HepG2 (cell line): ENCODE measurements around the gene CCDC80. TPM values are rescaled to one million over a fixed set of nuclear protein-coding genes. Genes with fewer than 3 reads are reported as not detected.

ENCODE experiments used
- ATAC-seq: fragments of 200-7000 bp; cut with Tn5 transposase; 3 replicates; pipeline ENCODE4 v1.9.1; 2020; ENCODE audit warnings: mild to moderate bottlenecking, moderate library complexity
- BruUV-seq: library from RNA; stranded (reverse); fragments of 400-500 nt; replicated peaks from 2 replicates; lab custom pipeline; 2021; lab: Mats Ljungman, UMichigan
- CTCF ChIA-PET: fragments of 300-600 bp; formaldehyde crosslinking; extraction: SDS; loops from one replicate; lab custom pipeline; 2021; ENCODE audit warnings: low total read pairs, inconsistent platforms, low intra/inter-chr PET ratio; lab: Yijun Ruan, JAX
- POLR2A ChIA-PET: fragments of 350-600 bp; sonication (Branson Sonifier 250); formaldehyde crosslinking; loops from one replicate; lab custom pipeline; 2020; ENCODE audit warnings: antibody characterized with exemption, inconsistent platforms; lab: Yijun Ruan, JAX
- DNase-seq: peaks from one replicate; pipeline ENCODE4 v3.0.0-alpha.2; 2015; ENCODE audit warnings: low spot score
- FAIRE-seq: peaks from 3 replicates; lab custom pipeline; 2011; peaks lifted over from hg19 to GRCh38; lab: Jason Lieb, UNC
- H2AFZ ChIP-seq: one replicate; pipeline ENCODE4 v1.6.1; 2011; ENCODE audit warnings: low read length, inconsistent platforms
- H3K27ac ChIP-seq: fragments of 300-600 bp; 3 replicates; pipeline ENCODE4 v1.8.0; 2011; ENCODE audit warnings: mixed run types, mild to moderate bottlenecking, mixed read lengths, low read length, inconsistent platforms; ENCODE audit not compliant: insufficient read depth; ENCODE audit errors: extremely low read length
- H3K27me3 ChIP-seq, 2 experiments: fragments of 200-600 bp in 1 of 2; 2 replicates in 1 of 2; 3 replicates in 1 of 2; pipeline versions ENCODE4 v1.6.0 to v1.8.0; 2011; ENCODE audit warnings: low read length in 2 of 2, mild to moderate bottlenecking in 2 of 2, moderate library complexity in 2 of 2, inconsistent platforms in 1 of 2; ENCODE audit not compliant: insufficient read depth in 2 of 2, control insufficient read depth in 1 of 2
- H3K36me3 ChIP-seq, 2 experiments: fragments of 200-600 bp in 1 of 2; replicated peaks in 1 of 2; 2 replicates in 1 of 2; 3 replicates in 1 of 2; pipeline versions ENCODE4 v1.5.1 to v1.8.0; 2011; ENCODE audit warnings: low read length in 2 of 2, inconsistent platforms in 1 of 2; ENCODE audit not compliant: insufficient read depth in 2 of 2, control insufficient read depth in 1 of 2
- H3K4me1 ChIP-seq: 2 replicates; pipeline ENCODE4 v1.5.1; 2012; ENCODE audit warnings: low read length, inconsistent platforms; ENCODE audit not compliant: insufficient read depth
- H3K4me2 ChIP-seq: 2 replicates; pipeline ENCODE4 v1.6.0; 2011; ENCODE audit warnings: low read depth, low read length, inconsistent platforms
- H3K4me3 ChIP-seq, 3 experiments: fragments of 200-600 bp in 1 of 3; sonication (generic), shearing (Covaris generic) in 1 of 3; replicated peaks in 1 of 3; 2 replicates each; pipeline ENCODE4 v1.5.1; 2011 to 2016; ENCODE audit warnings: low read length in 3 of 3, inconsistent platforms in 2 of 3, low read depth in 2 of 3, mild to moderate bottlenecking in 2 of 3, control low read depth in 1 of 3, mixed read lengths in 1 of 3; ENCODE audit not compliant: insufficient read depth in 1 of 3
- H3K79me2 ChIP-seq: one replicate; pipeline ENCODE4 v1.6.1; 2011; ENCODE audit warnings: low read length, inconsistent platforms; ENCODE audit not compliant: insufficient read depth
- H3K9ac ChIP-seq: 2 replicates; pipeline ENCODE4 v1.6.0; 2011; ENCODE audit warnings: mild to moderate bottlenecking, low read depth, low read length, inconsistent platforms; ENCODE audit not compliant: insufficient read depth
- H3K9me3 ChIP-seq: 2 replicates; pipeline ENCODE4 v1.5.1; 2012; ENCODE audit warnings: mild to moderate bottlenecking, low read length
- H4K20me1 ChIP-seq: 2 replicates; pipeline ENCODE4 v1.6.0; 2011; ENCODE audit warnings: inconsistent platforms, mild to moderate bottlenecking, low read length, moderate library complexity; ENCODE audit not compliant: insufficient read depth
- FOXA1 ChIP-seq, 2 experiments: fragments of 450-650 bp in 1 of 2; sonication (generic) in 1 of 2; formaldehyde crosslinking in 1 of 2; IDR thresholded peaks; 2 replicates each; pipeline versions ENCODE4 v1.4.0 to v1.6.1; 2016 to 2020; ENCODE audit warnings: missing genetic modification reagents in 1 of 2
- FOXA3 ChIP-seq: IDR thresholded peaks from 2 replicates; pipeline ENCODE4 v1.6.1; 2016; ENCODE audit warnings: missing genetic modification reagents, missing compliant biosample characterization
- GPN1 ChIP-seq: sonication (generic); formaldehyde crosslinking; IDR thresholded peaks from 2 replicates; pipeline ENCODE4 v1.5.1; 2020; ENCODE audit warnings: missing genetic modification reagents, borderline replicate concordance
- HDAC1 ChIP-seq: sonication (generic); formaldehyde crosslinking; IDR thresholded peaks from 2 replicates; pipeline ENCODE4 v1.5.1; 2020; ENCODE audit warnings: mild to moderate bottlenecking, missing genetic modification reagents
- HNF4A ChIP-seq: sonication (generic); formaldehyde crosslinking; IDR thresholded peaks from 2 replicates; pipeline ENCODE4 v1.4.0; 2020; ENCODE audit warnings: missing genetic modification reagents
- MTA3 ChIP-seq: sonication (generic); formaldehyde crosslinking; IDR thresholded peaks from 2 replicates; pipeline ENCODE4 v1.4.0; 2020; ENCODE audit warnings: missing genetic modification reagents
- NPAS2 ChIP-seq: sonication (generic); formaldehyde crosslinking; IDR thresholded peaks from 2 replicates; pipeline ENCODE4 v1.8.0; 2022; ENCODE audit warnings: mild to moderate bottlenecking, missing genetic modification reagents, borderline replicate concordance
- RFX3 ChIP-seq: IDR thresholded peaks from 2 replicates; pipeline ENCODE4 v1.6.1; 2016; ENCODE audit warnings: missing biosample characterization, missing genetic modification reagents
- ZBTB40 ChIP-seq, 2 experiments: fragments of 450-650 bp in 1 of 2; sonication (generic) in 1 of 2; formaldehyde crosslinking in 1 of 2; IDR thresholded peaks; 2 replicates each; pipeline versions ENCODE4 v1.6.1 to v1.8.0; 2016 to 2022; ENCODE audit warnings: antibody characterized with exemption in 1 of 2, mild to moderate bottlenecking in 1 of 2, missing genetic modification reagents in 1 of 2
- ZIK1 ChIP-seq: sonication (generic); formaldehyde crosslinking; IDR thresholded peaks from 2 replicates; pipeline ENCODE4 v1.5.0; 2020; ENCODE audit warnings: mild to moderate bottlenecking, low read depth, missing genetic modification reagents, borderline replicate concordance
- ZNF30 ChIP-seq: sonication (generic); formaldehyde crosslinking; IDR thresholded peaks from 2 replicates; pipeline ENCODE4 v1.5.0; 2020; ENCODE audit warnings: mild to moderate bottlenecking, missing genetic modification reagents
- ZNF569 ChIP-seq: sonication (generic); formaldehyde crosslinking; IDR thresholded peaks from 2 replicates; pipeline ENCODE4 v1.5.0; 2020; ENCODE audit warnings: mild to moderate bottlenecking, missing genetic modification reagents, moderate library complexity, borderline replicate concordance
- ZSCAN25 ChIP-seq: sonication (generic); formaldehyde crosslinking; IDR thresholded peaks from 2 replicates; pipeline ENCODE4 v1.8.0; 2022; ENCODE audit warnings: mild to moderate bottlenecking, missing genetic modification reagents
- WGBS: methylation state at CpG from one replicate; pipeline ENCODE4 v1.1.6; 2017; ENCODE audit warnings: low lambda C conversion rate; 5-methylcytosine and 5-hydroxymethylcytosine counted together
- in situ Hi-C: cut with HindIII; loops from 2 replicates; pipeline ENCODE4 v1.10.0; 2017; ENCODE audit warnings: low pct_unique_long_range_greater_than_20kb; ENCODE audit not compliant: extremely low pct_ligation_motif_present
- intact Hi-C: fragments of 100-400 bp; cut with micrococcal nuclease; formaldehyde crosslinking; loops from one replicate; pipeline ENCODE4 v1.10.0; 2022; ENCODE audit not compliant: unreplicated experiment
- polyA plus RNA-seq, 8 experiments: library from polyadenylated mRNA; depleted of rRNA in 3 of 8; stranded (reverse) in 7 of 8; unstranded in 1 of 8; fragments of >200 nt; fragmentation: Illumina TruSeq in 4 of 8; extraction: Trizol in 4 of 8; gene quantifications; 2 replicates each; pipeline versions ENCODE4 v1.2.1 to v1.2.3, GENCODE V29; 2011 to 2016; ENCODE audit warnings: low read depth in 4 of 8, missing spikeins in 1 of 8, mixed read lengths in 1 of 8; ENCODE audit not compliant: insufficient read depth in 1 of 8
- total RNA-seq, 5 experiments: library from RNA; depleted of rRNA; stranded (reverse); fragments of >200 nt; fragmentation: Illumina TruSeq; extraction: Trizol; gene quantifications; 2 replicates each; pipeline ENCODE4 v1.2.3, GENCODE V29; 2016; ENCODE audit warnings: low read depth in 1 of 5

The CCDC80 gene
- total and polyA plus RNA-seq, 2 of the 13 experiments (the other 11 are each of a cell fraction or from before 2014, with no cell fraction given) = not detected

- ATAC-seq = no peak
- Histone ChIP-seq H3K79me2 (no peaks in the 10 kb centered on the region), H3K4me2 (no peak overlapping the region), H3K4me1 (no peaks in the 10 kb centered on the region), H3K4me3 (no peak overlapping the region), H3K27ac (no peak overlapping the region), H3K9me3 (no peaks in the 10 kb centered on the region), H2AFZ (no peak overlapping the region), H3K27me3 (peaks cover 0 to 11% of the 10 kb centered on the region in 2 experiments; a peak in 2 of 5 replicates), H3K36me3 (no peaks in the 10 kb centered on the region), H4K20me1 (no peaks in the 10 kb centered on the region), H3K9ac (no peak overlapping the region)
- WGBS = under 1% methylated on average over 6 of the region's 6 CpGs
- DNase-seq = no peak
- no TSS peak for BruUV-seq
- ChIA-PET CTCF (no interaction called here), POLR2A (no interaction called here)
- intact Hi-C loops = no loop called here
- FAIRE-seq = no peak
- in situ Hi-C loops = no loop called here
- TF ChIP-seq ZIK1 (CRISPR knock-in tag) = no peak
- TF ChIP-seq ZNF569 (CRISPR knock-in tag) = no peak
- TF ChIP-seq ZSCAN25 (CRISPR knock-in tag) = no peak
- TF ChIP-seq NPAS2 = no peak
- TF ChIP-seq RFX3 (CRISPR knock-in tag) = no peak
- no peak for TF ChIP-seq HDAC1
- no peak for TF ChIP-seq HNF4A (CRISPR knock-in tag)
- TF ChIP-seq ZNF30 = no peak
- no peak for TF ChIP-seq FOXA1 (IDR thresholded peaks at IDR 0.05)
- TF ChIP-seq FOXA1 (CRISPR knock-in tag; IDR thresholded peaks at IDR 0.05) = no peak
- TF ChIP-seq FOXA3 = no peak
- no peak for TF ChIP-seq ZBTB40 (IDR thresholded peaks at IDR 0.05)
- no peak for TF ChIP-seq ZBTB40 (CRISPR knock-in tag; IDR thresholded peaks at IDR 0.05)
- TF ChIP-seq MTA3 (CRISPR knock-in tag) = no peak
- no peak for TF ChIP-seq GPN1
Measured at GRCh38 chr3:112675349-112675748, 34.4 kb upstream of the CCDC80 start.
